Measurements from ENCODE around the gene RALB.
A peak's percentile ranks its signal among the peaks of the same experiment; 100 is the strongest.
"Not testable (repeated sequence)": the region's sequence is repeated elsewhere in the genome, so short reads cannot be mapped to it uniquely, and the experiment has no call there.

RALB gene

DNA sequence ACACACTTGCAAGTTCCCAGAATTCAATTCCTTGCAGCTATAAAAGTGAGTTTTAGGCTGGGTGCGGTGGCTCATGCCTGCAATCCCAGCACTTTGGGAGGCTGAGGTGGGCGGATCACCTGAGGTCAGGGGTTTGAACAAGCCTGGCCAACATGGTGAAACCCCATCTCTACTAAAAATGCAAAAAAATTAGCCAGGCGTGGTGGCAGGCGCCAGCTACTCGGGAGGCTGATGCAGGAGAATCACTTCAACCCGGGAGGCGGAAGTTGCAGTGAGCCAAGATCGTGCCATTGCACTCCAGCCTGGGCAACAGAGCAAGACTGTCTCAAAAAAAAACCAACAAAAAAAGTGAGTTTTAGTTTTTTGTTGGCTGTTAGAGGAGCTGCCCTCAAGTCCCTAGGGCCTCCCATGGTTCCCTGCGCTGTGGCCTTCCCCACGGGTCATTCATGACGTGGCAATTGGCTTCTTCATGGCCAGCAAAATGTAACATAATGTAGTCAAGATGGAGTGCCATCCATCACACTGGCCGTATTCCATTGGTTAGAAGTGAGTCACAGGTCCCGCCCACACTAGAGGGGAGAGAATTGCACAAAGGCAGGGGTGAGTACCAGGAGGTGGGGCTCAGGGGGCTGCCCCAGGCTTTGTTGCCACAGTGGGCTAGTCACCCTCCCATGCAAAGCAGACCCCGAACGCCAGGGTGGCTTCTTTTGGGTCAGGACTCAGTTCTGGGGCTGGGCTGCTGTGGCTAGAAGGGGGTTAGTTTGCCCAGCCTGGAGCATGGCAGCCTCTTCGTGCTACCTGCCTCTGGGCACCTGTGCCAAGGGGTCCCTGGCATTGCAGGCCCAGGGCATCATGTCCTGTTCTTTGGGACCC lies 55.6 kb downstream of the RALB start:
- no peak for TF ChIP-seq CTCF (IDR thresholded peaks at IDR 0.05; ENCODE audit: low read depth, low read length, missing control alignments)
- H3K4me3 ChIP-seq (ENCODE audit: low read depth, low read length): no peak overlapping the region
- no peak for DNase-seq (ENCODE audit: low read depth)

- no peak for TF ChIP-seq CTCF (IDR thresholded peaks at IDR 0.05; ENCODE audit: low read depth, low read length, missing control alignments)
- no peak overlapping the region for H3K4me3 ChIP-seq (ENCODE audit: low read depth, low read length)
- DNase-seq (ENCODE audit: low read depth): peak; percentile 69
These were observed 57.5 kb downstream of the RALB start for GRCh38 chr2:120310136-120310535.

DNA sequence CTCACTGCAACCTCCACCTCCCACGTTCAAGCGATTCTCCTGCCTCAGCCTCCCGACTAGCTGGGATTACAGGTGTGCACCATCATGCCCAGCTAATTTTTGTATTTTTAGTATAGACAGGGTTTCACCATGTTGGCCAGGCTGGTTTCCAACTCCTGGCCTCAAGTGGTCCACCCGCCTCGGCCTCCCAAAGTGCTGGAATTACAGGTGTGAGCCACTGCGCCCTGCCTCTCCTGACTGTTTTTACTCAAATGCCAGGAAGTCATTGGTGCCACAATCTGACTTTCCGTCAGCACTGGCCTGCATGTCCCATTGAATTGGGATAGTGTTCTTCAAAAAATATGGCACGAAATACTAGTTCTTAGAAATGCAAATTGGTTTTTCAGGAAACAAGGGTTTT lies 58.2 kb downstream of the RALB start:
- not testable (repeated sequence) for H3K4me3 ChIP-seq (ENCODE audit: low read depth, low read length); DNase-seq (ENCODE audit: low read depth)

DNA sequence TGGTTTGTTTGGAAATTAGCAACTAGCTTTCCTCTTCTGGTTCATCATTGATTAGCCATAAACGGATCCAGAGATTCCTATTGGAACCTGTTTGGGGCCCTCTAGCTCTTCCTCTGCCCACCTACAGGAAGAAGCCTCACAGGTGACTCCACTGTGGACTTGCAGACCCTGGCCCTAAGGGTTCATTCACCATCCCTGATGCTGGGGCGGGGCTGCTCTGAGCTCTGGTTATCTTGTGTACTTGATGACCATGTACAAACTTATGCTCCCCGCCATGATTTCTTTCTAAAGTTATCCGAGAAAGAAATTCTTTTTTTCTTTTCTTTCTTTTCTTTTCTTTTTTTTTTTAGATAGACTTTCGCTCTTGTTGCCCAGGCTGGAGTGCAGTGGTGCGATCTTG lies 59.4 kb downstream of the RALB start:
- no peak for TF ChIP-seq CTCF (IDR thresholded peaks at IDR 0.05; ENCODE audit: low read depth, low read length, missing control alignments)
- no peak for DNase-seq (ENCODE audit: low read depth)
- H3K4me3 ChIP-seq (ENCODE audit: low read depth, low read length): no peak overlapping the region

GRCh38 chr2:120312860-120313694 lies 60.4 kb downstream of the RALB start:
- peak; percentile 89 for TF ChIP-seq CTCF (IDR thresholded peaks at IDR 0.05; ENCODE audit: low read depth, low read length, missing control alignments)
- peak overlapping the region; percentile 18 for H3K4me3 ChIP-seq (ENCODE audit: low read depth, low read length)
- DNase-seq (ENCODE audit: low read depth): peak; percentile 26

DNA sequence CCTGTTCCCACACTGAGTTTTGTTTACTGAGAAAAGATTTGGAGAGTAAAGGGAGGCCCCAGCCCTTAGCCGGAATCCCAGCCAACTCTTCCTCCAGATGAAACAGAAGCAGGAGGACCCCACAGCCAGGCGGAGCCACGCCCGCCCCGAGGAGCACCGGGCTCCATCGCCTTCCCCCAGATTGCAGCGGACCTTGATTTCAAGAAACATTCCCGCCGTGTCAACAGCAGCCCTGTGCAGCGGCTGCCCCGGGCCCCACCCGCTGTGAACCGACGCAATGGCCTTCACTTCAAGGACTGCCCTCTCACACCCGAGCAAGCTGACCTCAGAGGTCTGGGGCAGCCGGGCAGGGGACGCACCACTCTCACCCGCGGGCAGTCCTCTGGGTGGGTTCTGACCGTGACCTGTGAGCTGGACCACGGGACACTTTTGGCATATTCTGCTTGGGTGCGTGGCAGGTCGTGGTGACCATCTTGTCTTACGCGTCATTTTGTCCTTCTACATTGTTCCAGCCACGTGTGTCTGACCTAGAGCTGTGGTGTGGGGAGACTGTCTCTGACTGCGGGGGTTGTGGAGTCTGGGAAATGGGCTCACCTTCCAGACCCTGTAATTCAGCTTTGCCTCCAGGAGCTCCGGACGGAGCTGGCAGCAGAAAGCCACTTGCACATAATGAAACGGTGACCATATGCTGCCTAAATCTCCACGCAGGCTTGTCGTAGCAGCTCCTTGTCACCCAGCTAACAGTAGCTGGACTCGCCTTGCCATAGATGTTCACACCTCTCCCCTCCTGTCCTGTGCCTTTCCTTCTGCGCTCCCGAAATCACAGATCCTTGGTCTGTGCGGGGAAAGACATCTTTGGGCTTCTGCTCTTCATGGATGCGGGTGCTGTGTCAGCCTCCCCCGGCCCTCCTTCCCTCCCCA lies 61.3 kb downstream of the RALB start:
- H3K4me3 ChIP-seq (ENCODE audit: low read depth, low read length): no peak overlapping the region
- DNase-seq (ENCODE audit: low read depth): no peak
- no peak for TF ChIP-seq CTCF (IDR thresholded peaks at IDR 0.05; ENCODE audit: low read depth, low read length, missing control alignments)

All from GM12864 (cell line).